NCI-H446 (cell line): ENCODE data around the gene SLCO3A1.

Source experiments
- DNase-seq, 2 experiments: peaks; one replicate each; lab custom pipeline; 2025; lab: John Stamatoyannopoulos, UW

Gene SLCO3A1

GRCh38 chr15:91912336-91912735, 58.8 kb downstream of the SLCO3A1 start:
- no peak for DNase-seq

- DNase-seq: no peak
Measured at GRCh38 chr15:91913560-91913959, 60.1 kb downstream of the SLCO3A1 start.

- DNase-seq: no peak
Measured at GRCh38 chr15:91915576-91915975, 62.1 kb downstream of the SLCO3A1 start.

- no peak for DNase-seq
Measured at GRCh38 chr15:91916051-91916450, 62.5 kb downstream of the SLCO3A1 start.

GRCh38 chr15:91917686-91918360, 64.3 kb downstream of the SLCO3A1 start:
- no peak for DNase-seq

- peak; percentile 53 to 85 for DNase-seq
Measured at GRCh38 chr15:91919014-91919534, 65.6 kb downstream of the SLCO3A1 start.

GRCh38 chr15:91921188-91921842, 67.8 kb downstream of the SLCO3A1 start:
- DNase-seq: no peak

GRCh38 chr15:91921843-91922198, 68.3 kb downstream of the SLCO3A1 start:
- no peak for DNase-seq

GRCh38 chr15:91922646-91923547, 69.4 kb downstream of the SLCO3A1 start:
- peak; percentile 66 to 89 for DNase-seq

GRCh38 chr15:91924183-91924582, 70.7 kb downstream of the SLCO3A1 start:
- DNase-seq: no peak

- no peak for DNase-seq
Measured at GRCh38 chr15:91924837-91925495, 71.5 kb downstream of the SLCO3A1 start.

GRCh38 chr15:91925794-91926193, 72.3 kb downstream of the SLCO3A1 start:
- DNase-seq: peak; percentile 73 to 76

GRCh38 chr15:91926908-91927270, 73.4 kb downstream of the SLCO3A1 start:
- peak in 1 of 2 experiments; percentile 42 for DNase-seq

- no peak for DNase-seq
Measured at GRCh38 chr15:91927585-91927984, 74.1 kb downstream of the SLCO3A1 start.

GRCh38 chr15:91928675-91929074, 75.2 kb downstream of the SLCO3A1 start:
- peak in 1 of 2 experiments; percentile 11 for DNase-seq

GRCh38 chr15:91929509-91929908, 76.0 kb downstream of the SLCO3A1 start:
- DNase-seq: no peak

GRCh38 chr15:91930092-91930491, 76.6 kb downstream of the SLCO3A1 start:
- DNase-seq: no peak

GRCh38 chr15:91936182-91936775, 82.8 kb downstream of the SLCO3A1 start:
- no peak for DNase-seq

- DNase-seq: no peak
Measured at GRCh38 chr15:91936927-91937326, 83.4 kb downstream of the SLCO3A1 start.

- DNase-seq: no peak
Measured at GRCh38 chr15:91938136-91938535, 84.6 kb downstream of the SLCO3A1 start.

GRCh38 chr15:91939403-91939831, 85.9 kb downstream of the SLCO3A1 start:
- peak in 1 of 2 experiments; percentile 34 for DNase-seq
